K562 (cell line): ENCODE results near the gene ELF3. TPM values are rescaled to one million over a fixed set of nuclear protein-coding genes. Genes with fewer than 3 reads are reported as not detected.

ENCODE experiments used
- BRD4 ChIP-seq: fragments of 200-600 bp; sonication (generic); IDR thresholded peaks from 2 replicates; pipeline ENCODE4 v1.6.1; 2017; ENCODE audit warnings: inconsistent platforms
- CBX3 ChIP-seq, 2 experiments: IDR thresholded peaks; 1 replicate in 1 of 2; 2 replicates in 1 of 2; pipeline ENCODE4 v1.6.1; 2012; ENCODE audit warnings: inconsistent platforms in 2 of 2, low read length in 2 of 2, borderline replicate concordance in 1 of 2, control low read depth in 1 of 2
- EHMT2 ChIP-seq: fragments of 450-650 bp; IDR thresholded peaks from 2 replicates; pipeline ENCODE4 v1.6.1; 2018; ENCODE audit warnings: antibody characterized with exemption
- ELF4 ChIP-seq: fragments of 450-650 bp; formaldehyde crosslinking; IDR thresholded peaks from 2 replicates; pipeline ENCODE4 v1.4.0; 2022; ENCODE audit warnings: missing genetic modification characterization
- FOXP1 ChIP-seq: sonication (generic); formaldehyde crosslinking; IDR thresholded peaks from 2 replicates; pipeline ENCODE4 v1.8.0; 2022; ENCODE audit warnings: mild to moderate bottlenecking, missing genetic modification reagents
- GTF2F1 ChIP-seq: IDR thresholded peaks from 2 replicates; pipeline ENCODE4 v1.6.1; 2011; ENCODE audit warnings: low read depth, low read length, improper control_type of control experiment
- HDAC2 ChIP-seq: fragments of 450-650 bp; IDR thresholded peaks from 2 replicates; pipeline ENCODE4 v1.6.1; 2016; ENCODE audit warnings: mild to moderate bottlenecking
- KAT7 ChIP-seq: sonication (generic); formaldehyde crosslinking; IDR thresholded peaks from 2 replicates; pipeline ENCODE4 v1.8.0; 2022; ENCODE audit warnings: missing genetic modification reagents, mild to moderate bottlenecking, borderline replicate concordance
- KLF13 ChIP-seq: fragments of 450-650 bp; IDR thresholded peaks from 2 replicates; pipeline ENCODE4 v1.6.1; 2016; ENCODE audit warnings: missing genetic modification characterization, low read depth, mild to moderate bottlenecking, missing compliant biosample characterization, moderate library complexity, borderline replicate concordance
- LCOR ChIP-seq: sonication (generic); formaldehyde crosslinking; IDR thresholded peaks from 2 replicates; pipeline ENCODE4 v1.8.0; 2022; ENCODE audit warnings: mild to moderate bottlenecking, missing genetic modification reagents
- POLR2G ChIP-seq: fragments of 200-400 bp; formaldehyde crosslinking; IDR thresholded peaks from 2 replicates; pipeline ENCODE4 v1.6.1; 2017; ENCODE audit warnings: low read depth, mild to moderate bottlenecking, antibody characterized with exemption, low read length, moderate library complexity
- PURB ChIP-seq: sonication (generic); formaldehyde crosslinking; IDR thresholded peaks from 2 replicates; pipeline ENCODE4 v1.9.0; 2021; ENCODE audit warnings: low read depth, mild to moderate bottlenecking, missing genetic modification reagents
- RBM15 ChIP-seq: fragments of 200-400 bp; formaldehyde crosslinking; IDR thresholded peaks from 2 replicates; pipeline ENCODE4 v1.6.1; 2018; ENCODE audit warnings: mild to moderate bottlenecking, low read length, moderate library complexity; ENCODE audit not compliant: insufficient read depth
- SAFB ChIP-seq: fragments of 200-400 bp; formaldehyde crosslinking; IDR thresholded peaks from 2 replicates; pipeline ENCODE4 v1.6.1; 2017; ENCODE audit warnings: low read depth, low read length, borderline replicate concordance
- SPI1 ChIP-seq: IDR thresholded peaks from 2 replicates; pipeline ENCODE4 v1.6.1; 2011; ENCODE audit warnings: low read depth, low read length, control low read depth, borderline replicate concordance
- XRCC5 ChIP-seq: fragments of 200-400 bp; formaldehyde crosslinking; IDR thresholded peaks from 2 replicates; pipeline ENCODE4 v1.6.1; 2017; ENCODE audit warnings: low read depth, mild to moderate bottlenecking, low read length
- ZBTB7A ChIP-seq: IDR thresholded peaks from 2 replicates; pipeline ENCODE4 v1.6.1; 2011; ENCODE audit warnings: low read depth, mild to moderate bottlenecking, low read length, moderate library complexity, borderline replicate concordance; ENCODE audit not compliant: control insufficient read depth
- ZFP30 ChIP-seq: fragments of 250-450 bp; sonication (Bioruptor Pico); IDR thresholded peaks from 2 replicates; pipeline ENCODE4 v1.8.0; 2022; ENCODE audit warnings: moderate library complexity, mild to moderate bottlenecking, inconsistent platforms, borderline replicate concordance
- ZNF274 ChIP-seq: IDR thresholded peaks from 2 replicates; pipeline ENCODE4 v1.6.1; 2011; ENCODE audit warnings: low read depth, mild to moderate bottlenecking, low read length, moderate library complexity, borderline replicate concordance
- ZNF75A ChIP-seq: fragments of 450-650 bp; formaldehyde crosslinking; IDR thresholded peaks from 2 replicates; pipeline ENCODE4 v1.4.0; 2020; ENCODE audit warnings: mild to moderate bottlenecking
- polyA plus RNA-seq, 8 experiments: library from polyadenylated mRNA; depleted of rRNA in 4 of 8; stranded (reverse) in 5 of 8; unstranded in 3 of 8; fragments of >200 nt; fragmentation: Nextera tagmentation in 2 of 8; fragmentation: Illumina TruSeq in 1 of 8; extraction: Ambion mirVana in 2 of 8; extraction: Trizol in 1 of 8; gene quantifications; 2 replicates each; pipeline versions ENCODE4 v1.2.1 to v1.2.3, GENCODE V29; 2011 to 2014; ENCODE audit warnings: inconsistent platforms in 1 of 8, missing spikeins in 1 of 8
- total RNA-seq, 7 experiments: library from RNA; depleted of rRNA in 6 of 7; stranded (reverse); fragments of >200 nt in 6 of 7; fragmentation: Illumina TruSeq in 2 of 7; extraction: Trizol in 2 of 7; gene quantifications; 2 replicates each; pipeline versions ENCODE4 v1.2.1 to v1.2.3, GENCODE V29; 2011 to 2021; ENCODE audit warnings: low replicate concordance in 1 of 7
- TF ChIP-seq, protein P1 (sequence below): fragments of 450-650 bp; IDR thresholded peaks from 2 replicates; pipeline ENCODE4 v1.6.1; 2016; ENCODE audit warnings: mild to moderate bottlenecking
- TF ChIP-seq, protein P2 (sequence below): sonication (generic); formaldehyde crosslinking; IDR thresholded peaks from 2 replicates; pipeline ENCODE4 v1.8.0; 2022; ENCODE audit warnings: mild to moderate bottlenecking, missing genetic modification reagents
- TF ChIP-seq, protein P3 (sequence below): fragments of 250-450 bp; sonication (Bioruptor Pico); IDR thresholded peaks from 2 replicates; pipeline ENCODE4 v1.5.0; 2022; ENCODE audit warnings: mild to moderate bottlenecking

The ELF3 gene
- total and polyA plus RNA-seq, 9 of the 15 experiments (the other 6 are each of a cell fraction or from before 2014, with no cell fraction given), result 0.03 to 1.2 (median 0.07) TPM; not detected in 4

DNA sequence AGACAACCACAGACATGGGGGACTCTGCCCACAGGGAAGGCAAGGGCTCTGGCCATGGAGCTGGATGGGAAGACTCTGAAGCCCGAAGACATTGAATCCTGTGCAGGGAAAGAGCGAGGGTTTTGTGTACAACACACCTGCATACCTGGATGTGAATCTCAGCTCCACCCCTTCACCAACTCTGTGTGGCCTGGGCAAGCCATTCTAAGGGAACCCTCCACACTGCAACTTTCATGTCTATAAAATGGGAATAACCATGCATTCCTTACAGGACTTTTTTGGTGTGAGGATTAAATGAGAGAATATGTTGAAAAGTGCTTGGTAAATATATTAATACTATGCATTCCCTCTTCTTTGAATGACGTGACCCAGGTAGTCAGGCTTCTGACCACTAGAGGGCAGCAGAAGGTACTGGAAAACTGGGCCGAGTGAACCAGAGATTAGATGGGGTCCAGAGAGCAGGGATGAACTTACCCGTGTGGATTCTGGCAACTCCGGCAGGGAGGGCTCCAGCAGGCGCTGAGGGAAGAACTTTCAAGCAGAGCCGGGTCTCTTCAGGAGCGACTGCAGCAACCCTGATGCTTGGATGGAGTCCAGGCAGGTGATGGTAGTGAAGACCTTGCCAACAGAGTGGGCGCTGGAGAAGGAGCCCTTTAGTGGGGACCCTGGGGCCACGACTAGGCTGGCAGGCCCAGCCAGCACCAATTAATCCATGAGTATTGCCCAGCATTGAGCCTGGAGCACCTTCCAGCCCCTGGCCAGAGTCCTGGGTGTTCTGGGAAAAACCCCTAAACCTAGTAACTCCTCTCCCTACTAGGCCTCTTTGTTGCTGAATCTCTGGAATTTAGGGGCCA is 834 bp upstream of the ELF3 start (continued):
- TF ChIP-seq, protein P1, sequence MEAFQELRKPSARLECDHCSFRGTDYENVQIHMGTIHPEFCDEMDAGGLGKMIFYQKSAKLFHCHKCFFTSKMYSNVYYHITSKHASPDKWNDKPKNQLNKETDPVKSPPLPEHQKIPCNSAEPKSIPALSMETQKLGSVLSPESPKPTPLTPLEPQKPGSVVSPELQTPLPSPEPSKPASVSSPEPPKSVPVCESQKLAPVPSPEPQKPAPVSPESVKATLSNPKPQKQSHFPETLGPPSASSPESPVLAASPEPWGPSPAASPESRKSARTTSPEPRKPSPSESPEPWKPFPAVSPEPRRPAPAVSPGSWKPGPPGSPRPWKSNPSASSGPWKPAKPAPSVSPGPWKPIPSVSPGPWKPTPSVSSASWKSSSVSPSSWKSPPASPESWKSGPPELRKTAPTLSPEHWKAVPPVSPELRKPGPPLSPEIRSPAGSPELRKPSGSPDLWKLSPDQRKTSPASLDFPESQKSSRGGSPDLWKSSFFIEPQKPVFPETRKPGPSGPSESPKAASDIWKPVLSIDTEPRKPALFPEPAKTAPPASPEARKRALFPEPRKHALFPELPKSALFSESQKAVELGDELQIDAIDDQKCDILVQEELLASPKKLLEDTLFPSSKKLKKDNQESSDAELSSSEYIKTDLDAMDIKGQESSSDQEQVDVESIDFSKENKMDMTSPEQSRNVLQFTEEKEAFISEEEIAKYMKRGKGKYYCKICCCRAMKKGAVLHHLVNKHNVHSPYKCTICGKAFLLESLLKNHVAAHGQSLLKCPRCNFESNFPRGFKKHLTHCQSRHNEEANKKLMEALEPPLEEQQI, result no peak
- TF ChIP-seq ZFP30 (CRISPR knock-in tag) (no peak), ZNF274 (no peak), ZBTB7A (no peak), ZNF75A (no peak), LCOR (CRISPR knock-in tag) (no peak), EHMT2 (no peak), POLR2G (no peak), SAFB (no peak), SPI1 (no peak), GTF2F1 (no peak), FOXP1 (CRISPR knock-in tag) (no peak), XRCC5 (0 out of 2 replicates have a peak, but pooled peaks have one; percentile 46), HDAC2 (no peak), RBM15 (no peak), KLF13 (tag) (0 out of 2 replicates have a peak, but pooled peaks have one; percentile 42), BRD4 (no peak), PURB (CRISPR knock-in tag) (no peak), KAT7 (CRISPR knock-in tag) (no peak), ELF4 (CRISPR knock-in tag) (0 out of 2 replicates have a peak, but pooled peaks have one; percentile 55), CBX3 (IDR thresholded peaks at IDR 0.05; ENCODE audit: borderline replicate concordance in 1 of 2, low read length in 2 of 2) (no peak)
- TF ChIP-seq, protein P2, sequence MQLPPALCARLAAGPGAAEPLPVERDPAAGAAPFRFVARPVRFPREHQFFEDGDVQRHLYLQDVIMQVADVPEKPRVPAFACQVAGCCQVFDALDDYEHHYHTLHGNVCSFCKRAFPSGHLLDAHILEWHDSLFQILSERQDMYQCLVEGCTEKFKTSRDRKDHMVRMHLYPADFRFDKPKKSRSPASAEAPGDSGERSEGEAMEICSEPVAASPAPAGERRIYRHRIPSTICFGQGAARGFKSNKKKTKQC (CRISPR knock-in tag), result no peak
- TF ChIP-seq, protein P3, sequence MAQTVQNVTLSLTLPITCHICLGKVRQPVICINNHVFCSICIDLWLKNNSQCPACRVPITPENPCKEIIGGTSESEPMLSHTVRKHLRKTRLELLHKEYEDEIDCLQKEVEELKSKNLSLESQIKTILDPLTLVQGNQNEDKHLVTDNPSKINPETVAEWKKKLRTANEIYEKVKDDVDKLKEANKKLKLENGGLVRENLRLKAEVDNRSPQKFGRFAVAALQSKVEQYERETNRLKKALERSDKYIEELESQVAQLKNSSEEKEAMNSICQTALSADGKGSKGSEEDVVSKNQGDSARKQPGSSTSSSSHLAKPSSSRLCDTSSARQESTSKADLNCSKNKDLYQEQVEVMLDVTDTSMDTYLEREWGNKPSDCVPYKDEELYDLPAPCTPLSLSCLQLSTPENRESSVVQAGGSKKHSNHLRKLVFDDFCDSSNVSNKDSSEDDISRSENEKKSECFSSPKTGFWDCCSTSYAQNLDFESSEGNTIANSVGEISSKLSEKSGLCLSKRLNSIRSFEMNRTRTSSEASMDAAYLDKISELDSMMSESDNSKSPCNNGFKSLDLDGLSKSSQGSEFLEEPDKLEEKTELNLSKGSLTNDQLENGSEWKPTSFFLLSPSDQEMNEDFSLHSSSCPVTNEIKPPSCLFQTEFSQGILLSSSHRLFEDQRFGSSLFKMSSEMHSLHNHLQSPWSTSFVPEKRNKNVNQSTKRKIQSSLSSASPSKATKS, result no peak
